SH-SY5Y (cell line): Measurements from ENCODE around the gene PEF1.

Experiments used
- GATA2 ChIP-seq: IDR thresholded peaks from 2 replicates; pipeline ENCODE4 v1.6.1; 2011; ENCODE audit warnings: mild to moderate bottlenecking, low read depth, low read length
- GATA3 ChIP-seq: IDR thresholded peaks from 2 replicates; pipeline ENCODE4 v1.6.1; 2011; ENCODE audit warnings: low read depth, mild to moderate bottlenecking, low read length, moderate library complexity

DNA sequence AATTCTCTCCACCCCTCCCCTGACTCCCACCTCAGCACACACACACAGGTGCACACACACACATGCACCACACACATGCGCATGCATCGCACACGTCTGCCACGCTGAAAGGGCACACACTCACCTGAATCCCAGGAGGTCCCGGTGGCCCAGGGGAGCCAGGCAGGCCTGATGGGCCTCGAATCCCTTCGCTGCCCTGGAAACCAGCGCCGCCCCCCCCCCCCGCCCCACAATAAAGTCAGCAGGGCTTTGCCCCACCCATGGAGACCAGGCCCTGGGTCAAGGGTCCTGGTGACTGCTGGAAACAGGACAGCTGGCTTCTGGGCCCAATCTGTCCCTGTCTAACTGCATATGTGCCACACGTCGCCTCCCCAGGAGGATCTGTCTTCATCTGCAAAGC is 17.8 kb upstream of the PEF1 start:
- TF ChIP-seq GATA3 (no peak), GATA2 (no peak)
